Measurements from ENCODE around the gene PLA2G4F.

PLA2G4F gene

GRCh38 chr15:42157981-42158765 lies 1.7 kb upstream of the PLA2G4F start:
- Histone ChIP-seq H3K4ac (ENCODE audit: low read depth in 1 of 2, low read length in 2 of 2) (peak overlapping the region in 1 of 2 experiments; percentile 8), H2BK12ac (ENCODE audit: low read length in 2 of 2) (peak overlapping the region in 1 of 2 experiments; percentile 19), H3K14ac (ENCODE audit: low read length in 2 of 2) (peak overlapping the region in 1 of 2 experiments; percentile 12), H2AK5ac (ENCODE audit: low read length, severe bottlenecking) (no peak overlapping the region), H3K27ac (ENCODE audit: low read length, poor library complexity, severe bottlenecking) (no peak overlapping the region), H4K91ac (ENCODE audit: low read length) (no peak overlapping the region), H2AFZ (ENCODE audit: low read depth, low read length) (no peak overlapping the region), H3K18ac (ENCODE audit: low read depth in 1 of 2, low read length in 2 of 2) (peak overlapping the region in 1 of 2 experiments; percentile 30), H2BK5ac (ENCODE audit: low read depth, low read length, poor library complexity, severe bottlenecking) (no peak overlapping the region), H3K79me1 (replicated peaks; ENCODE audit: low read length, poor library complexity, severe bottlenecking) (no peaks in the 10 kb centered on the region), H3K23ac (ENCODE audit: low read length in 2 of 2) (no peak overlapping the region), H2BK120ac (ENCODE audit: low read depth, low read length) (no peak overlapping the region), H4K8ac (ENCODE audit: low read length) (no peak overlapping the region), H3K4me3 (ENCODE audit: insufficient read depth in 1 of 2, low read depth in 1 of 2, low read length in 2 of 2) (no peak overlapping the region), H3K27me3 (ENCODE audit: control insufficient read depth in 1 of 2, insufficient read depth in 1 of 2, low read length in 2 of 2) (peaks cover 0 to 24% of the 10 kb centered on the region in 2 experiments), H3K9ac (ENCODE audit: low read length) (no peak overlapping the region), H3K9me3 (ENCODE audit: control insufficient read depth, low read length) (no peaks in the 10 kb centered on the region), H3K4me1 (ENCODE audit: control insufficient read depth, insufficient read depth, low read depth, low read length) (peaks cover 36% of the 10 kb centered on the region), H3K36me3 (ENCODE audit: control insufficient read depth in 1 of 2, insufficient read depth in 2 of 2, low read depth in 1 of 2, low read length in 2 of 2) (peaks cover 40 to 46% of the 10 kb centered on the region in 2 experiments), H2BK15ac (ENCODE audit: low read depth, poor library complexity, severe bottlenecking) (no peak overlapping the region), H3K4me2 (ENCODE audit: low read length, poor library complexity, severe bottlenecking) (no peak overlapping the region)
- 55% methylated on average over 6 of the region's 8 CpGs for WGBS
- peak; percentile 74 for DNase-seq

- Histone ChIP-seq H3K4me3 (ENCODE audit: insufficient read depth in 1 of 2, low read depth in 1 of 2, low read length in 2 of 2) (no peak overlapping the region), H4K91ac (ENCODE audit: low read length) (no peak overlapping the region), H3K4me2 (ENCODE audit: low read length, poor library complexity, severe bottlenecking) (no peak overlapping the region), H3K9ac (ENCODE audit: low read length) (no peak overlapping the region), H2BK12ac (ENCODE audit: low read length in 2 of 2) (no peak overlapping the region), H3K36me3 (ENCODE audit: control insufficient read depth in 1 of 2, insufficient read depth in 2 of 2, low read depth in 1 of 2, low read length in 2 of 2) (peaks cover 33 to 38% of the 10 kb centered on the region in 2 experiments), H2AK5ac (ENCODE audit: low read length, severe bottlenecking) (no peak overlapping the region), H3K18ac (ENCODE audit: low read depth in 1 of 2, low read length in 2 of 2) (no peak overlapping the region), H3K4ac (ENCODE audit: low read depth in 1 of 2, low read length in 2 of 2) (no peak overlapping the region), H2BK5ac (ENCODE audit: low read depth, low read length, poor library complexity, severe bottlenecking) (no peak overlapping the region), H2BK120ac (ENCODE audit: low read depth, low read length) (no peak overlapping the region), H3K27ac (ENCODE audit: low read length, poor library complexity, severe bottlenecking) (no peak overlapping the region), H2AFZ (ENCODE audit: low read depth, low read length) (no peak overlapping the region), H3K9me3 (ENCODE audit: control insufficient read depth, low read length) (no peaks in the 10 kb centered on the region), H3K23ac (ENCODE audit: low read length in 2 of 2) (no peak overlapping the region), H3K14ac (ENCODE audit: low read length in 2 of 2) (no peak overlapping the region), H3K4me1 (ENCODE audit: control insufficient read depth, insufficient read depth, low read depth, low read length) (peaks cover 36% of the 10 kb centered on the region), H3K27me3 (ENCODE audit: control insufficient read depth in 1 of 2, insufficient read depth in 1 of 2, low read length in 2 of 2) (peaks cover 0 to 24% of the 10 kb centered on the region in 2 experiments), H4K8ac (ENCODE audit: low read length) (no peak overlapping the region), H3K79me1 (replicated peaks; ENCODE audit: low read length, poor library complexity, severe bottlenecking) (no peaks in the 10 kb centered on the region), H2BK15ac (ENCODE audit: low read depth, poor library complexity, severe bottlenecking) (no peak overlapping the region)
- WGBS: 97% methylated on average over 8 of the region's 8 CpGs
- no peak for DNase-seq
These were observed 945 bp upstream of the PLA2G4F start for GRCh38 chr15:42157381-42157780.

- H2AK5ac ChIP-seq (ENCODE audit: low read length, severe bottlenecking): no peak overlapping the region
- H3K4me2 ChIP-seq (ENCODE audit: low read length, poor library complexity, severe bottlenecking): no peak overlapping the region
- peaks cover 0 to 24% of the 10 kb centered on the region in 2 experiments for H3K27me3 ChIP-seq (ENCODE audit: control insufficient read depth in 1 of 2, insufficient read depth in 1 of 2, low read length in 2 of 2)
- no peak overlapping the region for H2BK120ac ChIP-seq (ENCODE audit: low read depth, low read length)
- H3K9me3 ChIP-seq (ENCODE audit: control insufficient read depth, low read length): no peaks in the 10 kb centered on the region
- no peak overlapping the region for H3K27ac ChIP-seq (ENCODE audit: low read length, poor library complexity, severe bottlenecking)
- H3K23ac ChIP-seq (ENCODE audit: low read length in 2 of 2): no peak overlapping the region
- peaks cover 20 to 21% of the 10 kb centered on the region in 2 experiments for H3K36me3 ChIP-seq (ENCODE audit: control insufficient read depth in 1 of 2, insufficient read depth in 2 of 2, low read depth in 1 of 2, low read length in 2 of 2)
- H2AFZ ChIP-seq (ENCODE audit: low read depth, low read length): no peak overlapping the region
- H3K4me1 ChIP-seq (ENCODE audit: control insufficient read depth, insufficient read depth, low read depth, low read length): peaks cover 36% of the 10 kb centered on the region
- no peak overlapping the region for H3K4me3 ChIP-seq (ENCODE audit: insufficient read depth in 1 of 2, low read depth in 1 of 2, low read length in 2 of 2)
- no peak overlapping the region for H3K4ac ChIP-seq (ENCODE audit: low read depth in 1 of 2, low read length in 2 of 2)
- no peak overlapping the region for H4K91ac ChIP-seq (ENCODE audit: low read length)
- no peaks in the 10 kb centered on the region for H3K79me1 ChIP-seq (replicated peaks; ENCODE audit: low read length, poor library complexity, severe bottlenecking)
- no peak overlapping the region for H4K8ac ChIP-seq (ENCODE audit: low read length)
- no peak overlapping the region for H2BK15ac ChIP-seq (ENCODE audit: low read depth, poor library complexity, severe bottlenecking)
- H2BK5ac ChIP-seq (ENCODE audit: low read depth, low read length, poor library complexity, severe bottlenecking): no peak overlapping the region
- 81% methylated on average over 27 of the region's 27 CpGs for WGBS
- H2BK12ac ChIP-seq (ENCODE audit: low read length in 2 of 2): no peak overlapping the region
- no peak overlapping the region for H3K18ac ChIP-seq (ENCODE audit: low read depth in 1 of 2, low read length in 2 of 2)
- H3K14ac ChIP-seq (ENCODE audit: low read length in 2 of 2): no peak overlapping the region
- no peak for DNase-seq
- H3K9ac ChIP-seq (ENCODE audit: low read length): no peak overlapping the region
These were observed 742 bp downstream of the PLA2G4F start for GRCh38 chr15:42155546-42156242.

- H4K8ac ChIP-seq (ENCODE audit: low read length): no peak overlapping the region
- H3K4me1 ChIP-seq (ENCODE audit: control insufficient read depth, insufficient read depth, low read depth, low read length): peaks cover 36% of the 10 kb centered on the region
- no peak overlapping the region for H3K4ac ChIP-seq (ENCODE audit: low read depth in 1 of 2, low read length in 2 of 2)
- H3K27me3 ChIP-seq (ENCODE audit: control insufficient read depth in 1 of 2, insufficient read depth in 1 of 2, low read length in 2 of 2): peaks cover 0 to 30% of the 10 kb centered on the region in 2 experiments
- DNase-seq: no peak
- no peak overlapping the region for H3K4me2 ChIP-seq (ENCODE audit: low read length, poor library complexity, severe bottlenecking)
- no peak overlapping the region for H3K18ac ChIP-seq (ENCODE audit: low read depth in 1 of 2, low read length in 2 of 2)
- H2BK120ac ChIP-seq (ENCODE audit: low read depth, low read length): no peak overlapping the region
- peaks cover 13 to 14% of the 10 kb centered on the region in 2 experiments for H3K36me3 ChIP-seq (ENCODE audit: control insufficient read depth in 1 of 2, insufficient read depth in 2 of 2, low read depth in 1 of 2, low read length in 2 of 2)
- H3K23ac ChIP-seq (ENCODE audit: low read length in 2 of 2): no peak overlapping the region
- H2BK12ac ChIP-seq (ENCODE audit: low read length in 2 of 2): no peak overlapping the region
- peak overlapping the region in 1 of 2 experiments; percentile 14 for H3K14ac ChIP-seq (ENCODE audit: low read length in 2 of 2)
- H2BK15ac ChIP-seq (ENCODE audit: low read depth, poor library complexity, severe bottlenecking): no peak overlapping the region
- H3K79me1 ChIP-seq (replicated peaks; ENCODE audit: low read length, poor library complexity, severe bottlenecking): no peaks in the 10 kb centered on the region
- H3K9ac ChIP-seq (ENCODE audit: low read length): no peak overlapping the region
- WGBS: 96% methylated on average over 14 of the region's 14 CpGs
- H2BK5ac ChIP-seq (ENCODE audit: low read depth, low read length, poor library complexity, severe bottlenecking): no peak overlapping the region
- no peak overlapping the region for H2AFZ ChIP-seq (ENCODE audit: low read depth, low read length)
- H3K27ac ChIP-seq (ENCODE audit: low read length, poor library complexity, severe bottlenecking): no peak overlapping the region
- H4K91ac ChIP-seq (ENCODE audit: low read length): no peak overlapping the region
- H3K9me3 ChIP-seq (ENCODE audit: control insufficient read depth, low read length): no peaks in the 10 kb centered on the region
- H3K4me3 ChIP-seq (ENCODE audit: insufficient read depth in 1 of 2, low read depth in 1 of 2, low read length in 2 of 2): no peak overlapping the region
- H2AK5ac ChIP-seq (ENCODE audit: low read length, severe bottlenecking): no peak overlapping the region
These were observed 1.5 kb downstream of the PLA2G4F start for GRCh38 chr15:42154956-42155355.
